GM18498 (cell line): ENCODE data around the gene RAD51B.
"Not testable (repeated sequence)": the region's sequence is repeated elsewhere in the genome, so short reads cannot be mapped to it uniquely, and the experiment has no call there.

Experiments
- ATAC-seq: cut with Tn5 transposase; IDR thresholded peaks from one replicate; pipeline ENCODE4 v1.9.1; 2021; ENCODE audit warnings: mild to moderate bottlenecking, moderate library complexity; ENCODE audit not compliant: unreplicated experiment

The RAD51B gene

DNA sequence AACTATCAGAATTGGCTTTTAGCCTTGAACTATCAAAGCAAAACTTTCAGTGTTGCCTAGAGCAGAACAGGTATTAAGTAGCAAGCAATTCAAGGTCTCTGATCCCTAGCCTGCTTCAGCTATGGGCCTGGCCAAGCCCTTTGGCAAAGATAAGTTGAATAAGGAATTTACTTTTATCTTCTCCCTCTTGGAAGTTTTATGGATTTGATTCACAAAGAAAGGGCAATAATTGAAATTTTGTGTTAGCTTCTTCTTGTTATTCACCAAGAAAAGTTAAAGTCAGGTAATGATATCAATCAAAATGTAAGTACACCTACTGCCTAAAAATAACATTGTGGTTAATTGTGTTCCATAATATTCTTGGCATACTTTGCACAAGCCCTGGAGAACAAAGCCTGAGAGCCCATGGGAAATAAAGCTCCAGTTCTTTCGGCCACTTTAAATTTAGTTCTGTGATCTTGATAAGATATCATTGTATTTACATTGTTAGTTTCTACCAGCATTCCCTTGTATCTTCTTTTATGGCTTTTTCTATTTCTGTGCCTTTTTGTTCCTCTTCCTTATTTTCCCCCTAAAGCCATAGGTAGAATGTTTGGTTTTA, 158.0 kb downstream of the RAD51B start:
- no peak for ATAC-seq

DNA sequence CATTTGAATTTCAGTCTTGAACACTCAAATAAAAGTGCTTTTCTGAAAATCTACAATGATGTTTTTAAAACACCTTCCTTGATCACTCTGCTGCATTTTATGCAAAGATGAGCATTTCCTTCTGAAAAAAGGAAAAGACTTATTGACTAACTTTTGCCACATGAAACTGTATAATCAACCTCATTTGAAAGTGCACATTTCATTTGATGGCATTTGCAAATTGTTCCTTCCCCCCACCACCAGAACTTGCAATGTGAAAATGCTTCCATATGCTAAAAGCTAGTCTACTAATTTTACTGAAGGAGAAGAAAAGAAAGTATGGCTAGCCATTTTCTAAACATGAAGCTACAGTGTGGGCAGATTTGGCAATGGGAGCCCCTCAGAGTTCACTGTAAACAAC, 159.2 kb downstream of the RAD51B start:
- no peak for ATAC-seq

DNA sequence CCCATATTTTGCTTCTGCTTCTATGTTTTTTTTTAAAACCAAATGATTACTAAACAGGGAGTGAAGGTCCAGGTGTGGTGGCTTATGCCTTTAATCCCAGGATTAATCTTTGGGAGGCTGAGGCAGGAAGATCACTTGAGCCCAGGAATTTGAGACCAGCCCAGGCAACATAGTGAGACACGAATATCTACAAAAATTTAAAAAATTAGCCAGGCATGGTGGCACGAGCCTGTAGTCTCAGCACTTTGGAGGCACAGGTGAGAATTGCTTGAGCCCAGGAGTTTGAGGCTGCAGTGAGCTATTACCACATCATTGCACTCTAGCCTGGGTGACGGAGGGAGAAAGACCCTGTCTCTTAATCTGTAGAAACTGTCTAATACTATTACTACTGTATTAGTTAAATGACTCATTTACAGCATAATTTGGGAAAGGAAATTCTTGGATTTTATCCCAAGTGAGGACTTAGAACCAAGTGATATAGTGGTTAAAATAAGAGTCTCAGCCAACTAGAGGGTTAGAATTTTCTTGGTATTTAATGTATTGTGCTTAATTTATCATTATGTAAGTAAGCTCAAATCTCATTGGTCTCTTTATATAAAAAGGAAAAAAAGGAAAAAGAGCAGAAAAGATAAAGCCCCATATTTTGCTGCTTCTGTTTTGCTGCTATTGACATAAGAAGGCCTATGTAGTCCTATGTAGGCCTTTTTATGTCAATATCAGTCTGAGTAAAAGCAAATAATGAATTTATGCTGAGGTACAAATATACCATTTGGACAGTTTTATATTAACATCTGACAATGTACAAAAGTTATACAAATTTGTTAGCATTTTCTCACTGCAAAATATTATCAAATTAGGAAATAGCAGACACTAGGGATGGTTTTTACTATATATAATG, 163.4 kb downstream of the RAD51B start:
- ATAC-seq: no peak

GRCh38 chr14:67984274-67984673, 164.7 kb downstream of the RAD51B start:
- ATAC-seq: no peak

- no peak for ATAC-seq
Observed at GRCh38 chr14:67986131-67986841, 166.7 kb downstream of the RAD51B start.

GRCh38 chr14:67987606-67988005, 168.0 kb downstream of the RAD51B start:
- no peak for ATAC-seq

- not testable (repeated sequence) for ATAC-seq
Observed at GRCh38 chr14:67988210-67988609, 168.6 kb downstream of the RAD51B start.

- no peak for ATAC-seq
Observed at GRCh38 chr14:67990576-67990975, 171.0 kb downstream of the RAD51B start.

- no peak for ATAC-seq
Observed at GRCh38 chr14:67994531-67994930, 175.0 kb downstream of the RAD51B start.

GRCh38 chr14:67996235-67996634, 176.7 kb downstream of the RAD51B start:
- no peak for ATAC-seq

DNA sequence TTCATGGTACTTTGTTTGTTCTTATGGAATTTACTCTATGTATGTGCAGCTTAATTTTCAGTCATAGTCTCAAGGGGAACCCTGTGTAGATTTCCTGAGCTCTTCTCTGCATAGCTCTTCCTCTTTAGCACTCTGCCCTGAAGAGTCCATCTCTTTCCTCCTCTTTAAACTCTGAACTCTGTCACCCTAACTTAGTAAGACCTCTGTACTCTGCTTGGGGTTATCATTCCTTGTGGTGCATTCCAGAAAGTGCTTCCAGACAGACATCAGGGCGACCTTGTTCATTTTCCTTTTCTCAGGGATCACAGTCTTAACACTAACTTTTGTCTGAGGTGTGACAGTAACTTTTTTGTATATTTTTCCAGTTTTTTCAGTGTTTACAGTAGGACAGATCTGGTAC, 179.3 kb downstream of the RAD51B start:
- ATAC-seq: no peak

DNA sequence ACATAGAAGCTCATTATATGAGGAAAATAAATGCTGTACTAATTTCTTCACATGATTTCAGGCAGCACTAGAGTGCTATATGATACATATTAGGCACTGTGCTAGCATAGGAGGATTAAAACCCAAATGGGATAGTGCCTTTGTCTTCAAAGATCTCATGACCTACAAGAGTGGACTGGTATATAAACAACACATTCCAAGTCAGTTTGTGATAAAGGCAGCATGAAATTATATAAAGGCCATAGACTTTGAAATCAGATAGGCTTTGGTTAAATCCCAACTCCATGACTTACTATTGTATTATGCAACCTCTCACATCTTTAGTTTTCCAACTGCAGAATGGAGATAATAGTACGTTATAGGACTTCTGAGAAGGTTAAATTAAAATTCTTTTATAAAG, 179.7 kb downstream of the RAD51B start:
- no peak for ATAC-seq

- no peak for ATAC-seq
Observed at GRCh38 chr14:67999705-68000384, 180.3 kb downstream of the RAD51B start.

DNA sequence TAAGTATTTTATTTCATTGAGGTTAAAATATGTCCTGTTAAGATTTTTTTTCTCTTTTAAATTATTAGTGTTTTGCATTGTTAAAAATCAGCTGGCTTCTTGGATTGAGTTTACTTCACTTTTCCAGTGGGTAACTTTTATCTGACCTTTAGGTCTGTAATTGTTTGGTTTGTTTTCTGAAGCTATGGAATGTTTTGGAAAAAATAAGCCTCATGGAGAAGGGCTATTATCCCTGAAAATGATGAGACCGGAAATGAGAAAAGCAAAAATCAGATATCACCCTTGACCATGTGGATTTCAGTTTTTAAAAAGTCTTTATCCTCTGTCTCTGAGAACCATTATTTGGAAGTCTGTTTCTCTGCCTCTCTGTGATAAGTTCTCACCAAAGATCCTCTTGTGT, 180.9 kb downstream of the RAD51B start:
- no peak for ATAC-seq

DNA sequence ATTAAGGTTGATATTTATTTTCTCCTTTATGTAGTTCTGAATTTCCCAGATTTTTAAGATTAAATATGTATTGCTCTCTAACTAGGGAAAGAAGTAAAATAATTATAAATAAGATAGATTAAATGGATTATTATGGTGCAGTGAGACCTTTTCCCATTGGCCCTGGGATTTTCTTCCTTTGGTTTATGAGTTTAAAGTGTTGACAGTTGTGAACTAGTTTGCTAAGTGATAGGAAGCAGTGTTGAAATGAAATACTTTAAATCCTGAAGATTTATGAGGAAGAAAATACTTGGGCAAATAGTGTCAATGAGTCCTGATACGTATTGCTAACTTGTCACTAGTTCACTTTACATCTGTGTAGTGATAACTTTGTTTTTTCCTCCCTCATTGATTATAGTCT, 188.9 kb downstream of the RAD51B start:
- ATAC-seq: no peak

DNA sequence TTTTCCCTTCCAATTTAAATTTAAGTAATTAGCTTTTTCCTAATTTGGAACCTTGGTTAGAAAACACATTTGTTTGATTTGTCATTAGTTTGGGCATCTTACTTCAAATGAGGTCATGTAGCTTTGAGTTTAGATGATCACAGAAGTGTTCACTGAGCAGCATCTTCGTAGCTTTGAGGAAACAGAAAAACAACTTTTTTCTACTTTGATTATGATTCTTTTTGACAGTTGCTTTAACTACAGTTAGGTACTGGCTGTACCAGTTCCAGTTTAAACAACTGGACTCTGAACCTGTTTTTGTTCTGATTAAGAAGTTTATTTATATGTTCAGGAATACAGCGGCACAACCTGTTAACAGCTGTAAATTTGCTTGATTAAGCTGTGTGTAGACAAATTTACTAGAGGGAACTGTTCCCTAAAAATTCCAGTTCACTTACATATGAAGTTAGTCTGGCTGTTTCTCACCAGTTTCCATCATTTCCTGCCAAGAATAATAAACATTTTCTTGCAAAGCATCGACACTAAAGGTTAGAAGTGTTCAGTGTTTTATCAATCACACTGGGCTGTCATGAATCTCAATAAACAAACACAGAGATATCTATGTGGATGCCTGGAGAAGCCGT, 191.9 kb downstream of the RAD51B start:
- no peak for ATAC-seq

DNA sequence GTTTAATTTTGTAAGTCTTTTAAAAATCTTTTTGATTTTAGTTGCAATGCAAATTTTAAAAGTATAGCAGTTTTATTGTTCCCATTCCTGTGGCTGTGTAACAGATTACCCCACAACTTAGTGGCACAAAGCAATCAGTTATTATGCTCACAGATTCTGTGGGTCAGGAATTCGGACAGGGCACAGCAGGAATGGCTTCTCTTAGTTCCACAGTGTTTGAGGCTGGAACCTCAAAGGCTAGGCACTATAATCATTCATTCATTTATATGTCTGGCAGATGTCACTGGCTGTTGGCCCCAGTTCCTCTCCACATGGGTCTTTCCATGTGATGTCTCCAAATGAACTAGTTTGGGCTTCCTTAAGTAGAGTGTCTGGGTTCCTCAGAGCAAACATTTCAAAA, 193.3 kb downstream of the RAD51B start:
- ATAC-seq: no peak

DNA sequence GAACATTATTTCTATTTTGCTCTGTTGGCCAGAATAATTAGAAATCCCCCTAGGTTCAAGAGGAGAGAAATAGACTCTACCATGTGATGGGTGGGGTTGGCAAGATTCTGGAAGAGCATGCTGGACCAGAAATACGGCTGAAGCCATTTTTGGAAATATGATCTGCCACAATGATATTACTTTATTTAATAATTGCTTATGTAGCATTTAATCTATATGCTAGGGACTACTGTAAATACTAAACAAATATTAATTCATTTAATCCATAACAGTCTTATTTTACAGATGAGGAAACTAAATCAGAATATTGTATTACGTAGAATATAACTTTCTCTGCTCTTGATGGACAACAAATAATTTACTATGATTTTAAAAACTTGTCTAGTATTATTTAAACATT, 193.7 kb downstream of the RAD51B start:
- ATAC-seq: no peak

GRCh38 chr14:68014771-68015170, 195.2 kb downstream of the RAD51B start:
- ATAC-seq: no peak

DNA sequence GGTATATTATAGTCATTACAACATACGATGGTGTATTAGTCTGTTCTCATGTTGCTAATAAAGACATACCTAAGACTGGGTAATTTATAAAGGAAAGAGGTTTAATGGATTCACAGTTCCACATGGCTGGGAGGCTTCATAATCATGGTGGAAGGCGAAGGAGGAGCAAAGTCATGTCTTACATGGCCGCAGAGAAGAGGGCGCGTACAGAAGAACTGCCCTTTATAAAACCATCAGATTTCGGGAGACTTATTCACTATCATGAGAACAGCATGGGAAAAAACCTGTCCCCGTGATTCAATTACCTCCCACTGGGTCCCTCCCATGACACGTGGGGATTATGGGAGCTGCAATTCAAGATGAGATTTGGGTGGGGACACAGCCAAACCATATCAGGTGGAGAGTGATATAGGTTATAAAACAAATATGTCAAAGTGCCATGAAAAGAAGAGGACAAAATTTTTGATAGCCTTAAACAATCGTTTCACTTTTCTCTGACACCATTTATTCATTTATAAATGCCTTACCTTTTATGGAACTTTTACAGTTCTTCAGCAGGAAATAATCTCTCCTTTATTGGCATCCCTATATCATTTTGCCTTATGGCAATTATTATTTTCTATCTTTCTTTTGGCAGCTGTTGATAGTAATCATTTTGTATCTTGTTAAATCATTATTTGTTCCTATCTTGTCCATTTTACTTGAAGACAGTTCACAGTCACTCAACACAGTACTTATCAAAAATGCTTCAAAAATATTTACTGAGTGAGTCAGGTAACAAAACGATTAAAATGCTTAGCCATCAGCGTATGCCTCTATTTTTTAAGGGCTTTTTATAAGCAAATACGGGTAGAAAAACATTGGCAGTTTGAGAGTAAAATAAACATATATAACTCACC, 196.0 kb downstream of the RAD51B start:
- no peak for ATAC-seq
